Measurements from ENCODE around the gene CTAGE9.
"Not testable (repeated sequence)": the region's sequence is repeated elsewhere in the genome, so short reads cannot be mapped to it uniquely, and the experiment has no call there.

CTAGE9 gene

GRCh38 chr6:131710917-131711316, at the start of gene CTAGE9:
CTAGE9 (minus strand) TSS chr6:131711017; CDS start chr6:131711017, 0 bp downstream.
- H3K4me1 ChIP-seq (ENCODE audit: insufficient read depth, low read length, severe bottlenecking); H3K27ac ChIP-seq (ENCODE audit: low read depth, low read length, poor library complexity, severe bottlenecking); H3F3A ChIP-seq (ENCODE audit: insufficient read depth, low read length); H3K9ac ChIP-seq (ENCODE audit: low read length); H3K27me3 ChIP-seq (ENCODE audit: insufficient read depth, low read length); H3K4me3 ChIP-seq (ENCODE audit: low read depth, low read length, poor library complexity, severe bottlenecking); H3K9me2 ChIP-seq (ENCODE audit: low read depth, low read length); H3K9me3 ChIP-seq (ENCODE audit: low read length); H3K4me2 ChIP-seq (ENCODE audit: low read length); H3K79me2 ChIP-seq (ENCODE audit: insufficient read depth, low read length); H4K20me1 ChIP-seq (ENCODE audit: insufficient read depth, low read length); H3K36me3 ChIP-seq (ENCODE audit: insufficient read depth, low read length); H2AFZ ChIP-seq (ENCODE audit: low read length): not testable (repeated sequence)

- H3K4me3 ChIP-seq (ENCODE audit: low read depth, low read length, poor library complexity, severe bottlenecking) = no peak overlapping the region
- no peak overlapping the region for H3K9ac ChIP-seq (ENCODE audit: low read length)
- H3K4me1 ChIP-seq (ENCODE audit: insufficient read depth, low read length, severe bottlenecking) = no peaks in the 10 kb centered on the region
- no peak overlapping the region for H2AFZ ChIP-seq (ENCODE audit: low read length)
- H3K9me2 ChIP-seq (ENCODE audit: low read depth, low read length) = no peaks in the 10 kb centered on the region
- H3F3A ChIP-seq (ENCODE audit: insufficient read depth, low read length) = no peaks in the 10 kb centered on the region
- TF ChIP-seq CTCF (IDR thresholded peaks at IDR 0.05; ENCODE audit: low read length) (no peak), EZH2 (IDR thresholded peaks at IDR 0.05; ENCODE audit: borderline replicate concordance, low read length) (no peak)
- no peaks in the 10 kb centered on the region for H4K20me1 ChIP-seq (ENCODE audit: insufficient read depth, low read length)
- H3K4me2 ChIP-seq (ENCODE audit: low read length) = no peak overlapping the region
- H3K9me3 ChIP-seq (ENCODE audit: low read length) = no peaks in the 10 kb centered on the region
- no peaks in the 10 kb centered on the region for H3K36me3 ChIP-seq (ENCODE audit: insufficient read depth, low read length)
- H3K79me2 ChIP-seq (ENCODE audit: insufficient read depth, low read length) = no peaks in the 10 kb centered on the region
- no peak overlapping the region for H3K27ac ChIP-seq (ENCODE audit: low read depth, low read length, poor library complexity, severe bottlenecking)
- no peaks in the 10 kb centered on the region for H3K27me3 ChIP-seq (ENCODE audit: insufficient read depth, low read length)
These were observed 48.1 kb upstream of the CTAGE9 start for GRCh38 chr6:131758920-131759319.

GRCh38 chr6:131756039-131756438, 45.2 kb upstream of the CTAGE9 start:
- TF ChIP-seq CTCF (IDR thresholded peaks at IDR 0.05; ENCODE audit: low read length) = no peak
- TF ChIP-seq EZH2 (IDR thresholded peaks at IDR 0.05; ENCODE audit: borderline replicate concordance, low read length) = no peak
- Histone ChIP-seq H3K27ac (ENCODE audit: low read depth, low read length, poor library complexity, severe bottlenecking) (no peak overlapping the region), H3K36me3 (ENCODE audit: insufficient read depth, low read length) (no peaks in the 10 kb centered on the region), H3K9me2 (ENCODE audit: low read depth, low read length) (no peaks in the 10 kb centered on the region), H3K79me2 (ENCODE audit: insufficient read depth, low read length) (no peaks in the 10 kb centered on the region), H2AFZ (ENCODE audit: low read length) (no peak overlapping the region), H3K9me3 (ENCODE audit: low read length) (no peaks in the 10 kb centered on the region), H3K4me1 (ENCODE audit: insufficient read depth, low read length, severe bottlenecking) (no peaks in the 10 kb centered on the region), H3K27me3 (ENCODE audit: insufficient read depth, low read length) (no peaks in the 10 kb centered on the region), H3F3A (ENCODE audit: insufficient read depth, low read length) (no peaks in the 10 kb centered on the region), H3K4me2 (ENCODE audit: low read length) (no peak overlapping the region), H4K20me1 (ENCODE audit: insufficient read depth, low read length) (no peaks in the 10 kb centered on the region), H3K4me3 (ENCODE audit: low read depth, low read length, poor library complexity, severe bottlenecking) (no peak overlapping the region), H3K9ac (ENCODE audit: low read length) (no peak overlapping the region)

GRCh38 chr6:131755597-131755996, 44.8 kb upstream of the CTAGE9 start:
- Histone ChIP-seq H3K4me1 (ENCODE audit: insufficient read depth, low read length, severe bottlenecking) (no peaks in the 10 kb centered on the region), H4K20me1 (ENCODE audit: insufficient read depth, low read length) (no peaks in the 10 kb centered on the region), H3K79me2 (ENCODE audit: insufficient read depth, low read length) (no peaks in the 10 kb centered on the region), H3K9ac (ENCODE audit: low read length) (no peak overlapping the region), H3K27me3 (ENCODE audit: insufficient read depth, low read length) (no peaks in the 10 kb centered on the region), H3K4me3 (ENCODE audit: low read depth, low read length, poor library complexity, severe bottlenecking) (no peak overlapping the region), H3K27ac (ENCODE audit: low read depth, low read length, poor library complexity, severe bottlenecking) (no peak overlapping the region), H3K9me2 (ENCODE audit: low read depth, low read length) (no peaks in the 10 kb centered on the region), H3K4me2 (ENCODE audit: low read length) (no peak overlapping the region), H3K36me3 (ENCODE audit: insufficient read depth, low read length) (no peaks in the 10 kb centered on the region), H2AFZ (ENCODE audit: low read length) (no peak overlapping the region), H3F3A (ENCODE audit: insufficient read depth, low read length) (no peaks in the 10 kb centered on the region), H3K9me3 (ENCODE audit: low read length) (no peaks in the 10 kb centered on the region)
- TF ChIP-seq EZH2 (IDR thresholded peaks at IDR 0.05; ENCODE audit: borderline replicate concordance, low read length) (no peak), CTCF (IDR thresholded peaks at IDR 0.05; ENCODE audit: low read length) (no peak)

Data from OCI-LY1 (cell line).